Measurements from ENCODE around the gene MX2. TPM values are rescaled to one million over a fixed set of nuclear protein-coding genes. Genes with fewer than 3 reads are reported as not detected.

Gene MX2
- total RNA-seq, 1 donor from 2014 or later: 4.5 TPM

- no peak for DNase-seq
Measured at GRCh38 chr21:41438425-41439113, 76.7 kb downstream of the MX2 start.

- no peak for DNase-seq
Measured at GRCh38 chr21:41439248-41439647, 77.4 kb downstream of the MX2 start.

GRCh38 chr21:41441546-41441945, 79.7 kb downstream of the MX2 start:
- no peak for DNase-seq

- DNase-seq: no peak
Measured at GRCh38 chr21:41442481-41443186, 80.8 kb downstream of the MX2 start.

GRCh38 chr21:41443562-41443961, 81.7 kb downstream of the MX2 start:
- DNase-seq: no peak

- DNase-seq: no peak
Measured at GRCh38 chr21:41444703-41445464, 83.1 kb downstream of the MX2 start.

GRCh38 chr21:41445465-41445862, 83.6 kb downstream of the MX2 start:
- DNase-seq: no peak

- no peak for DNase-seq
Measured at GRCh38 chr21:41446586-41446985, 84.8 kb downstream of the MX2 start.

- DNase-seq: no peak
Measured at GRCh38 chr21:41447356-41447755, 85.5 kb downstream of the MX2 start.

- no peak for DNase-seq
Measured at GRCh38 chr21:41449613-41450012, 87.8 kb downstream of the MX2 start.

GRCh38 chr21:41451753-41452676, 90.2 kb downstream of the MX2 start:
- DNase-seq: no peak

- no peak for DNase-seq
Measured at GRCh38 chr21:41453198-41453597, 91.4 kb downstream of the MX2 start.

GRCh38 chr21:41453761-41454160, 91.9 kb downstream of the MX2 start:
- DNase-seq: no peak

- DNase-seq: no peak
Measured at GRCh38 chr21:41458121-41458520, 96.3 kb downstream of the MX2 start.

GRCh38 chr21:41458559-41458958, 96.7 kb downstream of the MX2 start:
- DNase-seq: no peak

Other genes with a start within 250 kb of the MX2 start
- gene BACE2, start 193.9 kb upstream of the MX2 start, total RNA-seq: 53.2 TPM
- 0.20 TPM for gene FAM3B, start 45.2 kb upstream of the MX2 start, total RNA-seq
- 5.8 TPM for gene MX1, start 64.2 kb downstream of the MX2 start, total RNA-seq
- gene TMPRSS2, start 146.1 kb downstream of the MX2 start, total RNA-seq: 0.69 TPM